Measurements from ENCODE around the gene ITGA2.
"Not testable (repeated sequence)": the region's sequence is repeated elsewhere in the genome, so short reads cannot be mapped to it uniquely, and the experiment has no call there.

Gene ITGA2

GRCh38 chr5:53109443-53110127 is 120.4 kb downstream of the ITGA2 start, which contains the start of gene MOCS2:
MOCS2 (minus strand) TSS chr5:53109757; CDS start chr5:53107174, 2,583 bp downstream.
- peak; percentile 66 for DNase-seq

GRCh38 chr5:53110156-53110555 is 121.0 kb downstream of the ITGA2 start:
- no peak for DNase-seq

GRCh38 chr5:53111139-53111538 is 122.0 kb downstream of the ITGA2 start:
- no peak for DNase-seq

GRCh38 chr5:53112307-53112706 is 123.2 kb downstream of the ITGA2 start:
- DNase-seq, result not testable (repeated sequence)

- no peak for DNase-seq
Measured at GRCh38 chr5:53112909-53113308, 123.8 kb downstream of the ITGA2 start.

GRCh38 chr5:53113947-53114346 is 124.8 kb downstream of the ITGA2 start:
- no peak for DNase-seq

GRCh38 chr5:53114988-53115387 is 125.8 kb downstream of the ITGA2 start:
- DNase-seq, result no peak

- DNase-seq, result no peak
Measured at GRCh38 chr5:53116597-53116996, 127.4 kb downstream of the ITGA2 start.

GRCh38 chr5:53118879-53119278 is 129.7 kb downstream of the ITGA2 start:
- no peak for DNase-seq

- DNase-seq, result no peak
Measured at GRCh38 chr5:53120165-53120564, 131.0 kb downstream of the ITGA2 start.

- DNase-seq, result no peak
Measured at GRCh38 chr5:53123702-53124101, 134.6 kb downstream of the ITGA2 start.

- no peak for DNase-seq
Measured at GRCh38 chr5:53126521-53126920, 137.4 kb downstream of the ITGA2 start.

- DNase-seq, result no peak
Measured at GRCh38 chr5:53127107-53127506, 138.0 kb downstream of the ITGA2 start.

- no peak for DNase-seq
Measured at GRCh38 chr5:53128481-53128880, 139.3 kb downstream of the ITGA2 start.

GRCh38 chr5:53130266-53130665 is 141.1 kb downstream of the ITGA2 start:
- DNase-seq, result no peak

- no peak for DNase-seq
Measured at GRCh38 chr5:53133020-53133419, 143.9 kb downstream of the ITGA2 start.

Measured in NCI-H1092 treated with DMSO at 0.1 percent for 48 hours (cell line).